B cell (primary cell): Measurements from ENCODE around the gene OPN4. TPM values are rescaled to one million over a fixed set of nuclear protein-coding genes. Genes with fewer than 3 reads are reported as not detected.

Experiments
- ATAC-seq: fragments of 200-7000 bp; cut with Tn5 transposase; one replicate; pipeline ENCODE4 v1.10.0; 2021; ENCODE audit warnings: low read depth, mild to moderate bottlenecking, moderate number of reproducible peaks, moderate library complexity
- CTCF ChIA-PET: fragments of 350-600 bp; sonication (Branson Sonifier 250); formaldehyde crosslinking; loops from one replicate; lab custom pipeline; 2021; ENCODE audit warnings: antibody characterized with exemption, inconsistent platforms; lab: Charles Lee
- POLR2A ChIA-PET: fragments of 350-600 bp; sonication (Branson Sonifier 250); formaldehyde crosslinking; loops from one replicate; lab custom pipeline; 2021; ENCODE audit warnings: antibody characterized with exemption; lab: Charles Lee
- DNase-seq: peaks from one replicate; pipeline ENCODE4 v3.0.0; 2013
- H2AFZ ChIP-seq: 2 replicates; pipeline ENCODE4 v1.6.1; 2012; ENCODE audit warnings: mild to moderate bottlenecking, low read depth, low read length; ENCODE audit not compliant: insufficient read depth, poor library complexity, severe bottlenecking
- H3K27ac ChIP-seq, 2 donors: 1 replicate in 1 of 2; 2 replicates in 1 of 2; pipeline ENCODE4 v1.5.1; 2012 to 2013; ENCODE audit warnings: low read length in 2 of 2, mild to moderate bottlenecking in 2 of 2, moderate library complexity in 1 of 2
- H3K27me3 ChIP-seq, 4 experiments: fragments of 200-600 bp in 1 of 4; sonication (generic) in 1 of 4; replicated peaks in 1 of 4; 1 replicate in 2 of 4; 2 replicates in 2 of 4; pipeline versions ENCODE4 v1.6.1 to v1.7.0; 2013 to 2016; ENCODE audit warnings: low read length in 3 of 4, mild to moderate bottlenecking in 2 of 4, mixed read lengths in 1 of 4, moderate library complexity in 1 of 4; ENCODE audit not compliant: insufficient read depth in 4 of 4, control insufficient read depth in 3 of 4; ENCODE audit errors: control extremely low read depth in 1 of 4
- H3K36me3 ChIP-seq, 2 experiments: replicated peaks in 1 of 2; 1 replicate in 1 of 2; 2 replicates in 1 of 2; pipeline versions ENCODE4 v1.6.1 to v1.7.1; 2013; ENCODE audit warnings: low read length in 1 of 2; ENCODE audit not compliant: insufficient read depth in 2 of 2, control insufficient read depth in 1 of 2; ENCODE audit errors: control extremely low read depth in 1 of 2, extremely low read depth in 1 of 2
- H3K4me1 ChIP-seq, 2 donors: fragments of 200-600 bp in 1 of 2; sonication (generic) in 1 of 2; 1 replicate in 1 of 2; 2 replicates in 1 of 2; pipeline versions ENCODE4 v1.5.1 to v1.6.1; 2013 to 2017; ENCODE audit warnings: low read length in 2 of 2; ENCODE audit not compliant: control insufficient read depth in 2 of 2, insufficient read depth in 2 of 2
- H3K4me2 ChIP-seq: replicated peaks from 2 replicates; pipeline ENCODE3; 2012; ENCODE audit warnings: mild to moderate bottlenecking, low read depth, low read length; ENCODE audit not compliant: poor library complexity, severe bottlenecking
- H3K4me3 ChIP-seq, 5 experiments: fragments of 200-600 bp in 1 of 5; sonication (generic) in 1 of 5; 1 replicate in 3 of 5; 2 replicates in 2 of 5; pipeline versions ENCODE4 v1.5.1 to v1.7.0; 2011 to 2016; ENCODE audit warnings: low read length in 4 of 5, mild to moderate bottlenecking in 4 of 5, low read depth in 2 of 5, control low read depth in 1 of 5, moderate library complexity in 1 of 5; ENCODE audit not compliant: insufficient read depth in 1 of 5; ENCODE audit errors: control extremely low read depth in 1 of 5, extremely low read depth in 1 of 5
- H3K79me2 ChIP-seq: fragments of 200-600 bp; sonication (generic); one replicate; pipeline ENCODE4 v1.6.0; 2016; ENCODE audit warnings: low read length; ENCODE audit not compliant: control insufficient read depth, insufficient read depth
- H3K9ac ChIP-seq: fragments of 200-600 bp; sonication (generic); 2 replicates; pipeline ENCODE4 v1.6.1; 2017; ENCODE audit warnings: mild to moderate bottlenecking, low read length, moderate library complexity
- H3K9me3 ChIP-seq, 3 donors: one replicate each; pipeline versions ENCODE4 v1.6.1 to v1.7.1; 2013; ENCODE audit warnings: low read length in 2 of 3; ENCODE audit not compliant: control insufficient read depth in 2 of 3, insufficient read depth in 1 of 3; ENCODE audit errors: control extremely low read depth in 1 of 3
- H4K20me1 ChIP-seq: 2 replicates; pipeline ENCODE4 v1.6.0; 2012; ENCODE audit warnings: mild to moderate bottlenecking, low read length; ENCODE audit not compliant: insufficient read depth, control insufficient read depth, poor library complexity, severe bottlenecking
- H3K27ac Mint-ChIP-seq: one replicate; pipeline ENCODE4 v1.8.0; 2021; ENCODE audit warnings: mixed read lengths
- H3K27me3 Mint-ChIP-seq: one replicate; pipeline ENCODE4 v1.8.0; 2021; ENCODE audit warnings: mixed read lengths
- H3K4me1 Mint-ChIP-seq: one replicate; pipeline ENCODE4 v1.8.0; 2021; ENCODE audit warnings: mixed read lengths
- H3K4me3 Mint-ChIP-seq: one replicate; pipeline ENCODE4 v1.8.0; 2021; ENCODE audit warnings: mixed read lengths
- H3K9me3 Mint-ChIP-seq: one replicate; pipeline ENCODE4 v1.8.0; 2022; ENCODE audit warnings: mixed read lengths; ENCODE audit not compliant: insufficient read depth
- EZH2 ChIP-seq: IDR thresholded peaks from 2 replicates; pipeline ENCODE4 v1.6.1; 2012; ENCODE audit warnings: borderline replicate concordance, low read depth, mild to moderate bottlenecking, moderate library complexity, low read length; ENCODE audit not compliant: insufficient read depth, poor library complexity, severe bottlenecking
- WGBS: methylation state at CpG from one replicate; pipeline ENCODE4 v1.1.5; 2013; ENCODE audit warnings: missing lambda C conversion rate; ENCODE audit not compliant: insufficient coverage; 5-methylcytosine and 5-hydroxymethylcytosine counted together
- intact Hi-C: fragments of 100-400 bp; cut with micrococcal nuclease; formaldehyde crosslinking; loops from one replicate; pipeline ENCODE4 v1.10.0; 2022
- polyA plus RNA-seq: library from polyadenylated mRNA; depleted of rRNA; stranded (reverse); fragments of >200 nt; gene quantifications from 2 replicates; pipeline ENCODE4 v1.2.3, GENCODE V29; 2012
- total RNA-seq, 2 donors: library from RNA; stranded (reverse); fragments of 120-200 nt in 1 of 2; gene quantifications; 1 replicate in 1 of 2; 2 replicates in 1 of 2; pipeline versions ENCODE4 v1.2.3 to v1.2.4, GENCODE V29; 2013 to 2022
- TF ChIP-seq, protein P1 (sequence below): fragments of 200-600 bp; IDR thresholded peaks from one replicate; pipeline ENCODE4 v1.8.0; 2022; ENCODE audit warnings: antibody characterized with exemption, mild to moderate bottlenecking

The OPN4 gene
- total and polyA plus RNA-seq, 2 donors (not counting 1 experiment from before 2014, with no cell fraction given), result not detected

DNA sequence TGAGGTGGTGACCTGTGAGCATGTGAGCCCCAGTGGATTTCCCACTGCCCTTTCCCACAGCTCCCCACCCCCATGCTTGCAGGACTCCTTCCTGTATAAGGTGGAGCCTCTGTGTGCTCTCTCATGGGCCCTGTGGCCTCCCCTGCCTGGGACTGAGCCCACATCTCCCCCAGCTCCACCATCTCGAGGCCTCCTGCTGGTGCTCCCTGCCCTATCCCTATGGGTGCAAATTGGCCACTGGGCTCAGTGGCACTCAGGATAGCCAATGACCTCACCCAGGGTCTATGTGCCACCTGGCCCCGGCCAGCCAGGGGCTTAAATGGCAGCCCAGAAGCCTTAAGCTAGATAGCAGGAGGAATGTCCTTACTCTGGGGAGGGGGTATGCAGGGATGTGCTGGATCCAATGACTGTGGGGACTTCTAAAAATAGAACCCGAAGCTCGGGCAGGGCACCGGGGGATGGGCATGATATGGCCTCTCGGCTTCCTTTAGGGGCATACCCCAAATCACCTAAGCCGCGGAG lies 16.0 kb downstream of the OPN4 start:
- ATAC-seq, result no peak
- no peak overlapping the region for H3K27ac Mint-ChIP-seq

DNA sequence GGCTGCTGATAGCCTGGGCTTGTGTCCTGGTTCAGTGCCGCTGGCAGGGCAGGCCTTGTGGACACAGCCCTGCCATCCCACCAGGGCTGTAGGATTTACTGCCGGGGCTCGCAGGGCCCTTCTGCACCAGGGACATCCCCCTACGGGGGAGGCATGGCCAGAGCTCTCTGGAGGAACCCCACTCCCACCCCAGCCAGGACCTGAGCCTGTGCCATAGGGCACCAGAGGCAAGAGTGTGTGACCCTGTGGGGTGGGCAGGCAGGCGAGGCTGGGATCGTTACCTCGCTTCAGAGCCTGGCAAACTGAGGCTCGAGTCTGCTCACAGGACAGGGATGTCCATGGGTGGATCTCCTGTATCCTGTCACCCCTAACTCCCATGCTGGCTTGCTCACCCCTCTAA lies 16.5 kb downstream of the OPN4 start:
- Histone ChIP-seq H3K4me3 (no peak overlapping the region), H3K27me3 (peaks cover 0 to 3% (median 1%) of the 10 kb centered on the region in 4 experiments), H3K4me1 (peaks cover 0 to 5% of the 10 kb centered on the region in 2 donors), H3K9me3 (no peaks in the 10 kb centered on the region), H2AFZ (no peak overlapping the region), H3K4me2 (no peak overlapping the region), H4K20me1 (no peaks in the 10 kb centered on the region), H3K79me2 (no peaks in the 10 kb centered on the region), H3K27ac (no peak overlapping the region), H3K36me3 (no peaks in the 10 kb centered on the region), H3K9ac (no peak overlapping the region)
- no peak for TF ChIP-seq EZH2
- TF ChIP-seq, protein P1, sequence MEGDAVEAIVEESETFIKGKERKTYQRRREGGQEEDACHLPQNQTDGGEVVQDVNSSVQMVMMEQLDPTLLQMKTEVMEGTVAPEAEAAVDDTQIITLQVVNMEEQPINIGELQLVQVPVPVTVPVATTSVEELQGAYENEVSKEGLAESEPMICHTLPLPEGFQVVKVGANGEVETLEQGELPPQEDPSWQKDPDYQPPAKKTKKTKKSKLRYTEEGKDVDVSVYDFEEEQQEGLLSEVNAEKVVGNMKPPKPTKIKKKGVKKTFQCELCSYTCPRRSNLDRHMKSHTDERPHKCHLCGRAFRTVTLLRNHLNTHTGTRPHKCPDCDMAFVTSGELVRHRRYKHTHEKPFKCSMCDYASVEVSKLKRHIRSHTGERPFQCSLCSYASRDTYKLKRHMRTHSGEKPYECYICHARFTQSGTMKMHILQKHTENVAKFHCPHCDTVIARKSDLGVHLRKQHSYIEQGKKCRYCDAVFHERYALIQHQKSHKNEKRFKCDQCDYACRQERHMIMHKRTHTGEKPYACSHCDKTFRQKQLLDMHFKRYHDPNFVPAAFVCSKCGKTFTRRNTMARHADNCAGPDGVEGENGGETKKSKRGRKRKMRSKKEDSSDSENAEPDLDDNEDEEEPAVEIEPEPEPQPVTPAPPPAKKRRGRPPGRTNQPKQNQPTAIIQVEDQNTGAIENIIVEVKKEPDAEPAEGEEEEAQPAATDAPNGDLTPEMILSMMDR, result no peak
- H3K4me1 Mint-ChIP-seq, result peaks cover 6% of the 10 kb centered on the region
- intact Hi-C loops, result no loop called here
- H3K4me3 Mint-ChIP-seq, result no peak overlapping the region
- no peaks in the 10 kb centered on the region for H3K9me3 Mint-ChIP-seq
- peaks cover 6% of the 10 kb centered on the region for H3K27me3 Mint-ChIP-seq
- H3K27ac Mint-ChIP-seq, result no peak overlapping the region
- POLR2A ChIA-PET, result no interaction called here
- DNase-seq (no peak), ATAC-seq (no peak)
- WGBS, result 92% methylated on average over 7 of the region's 8 CpGs
- CTCF ChIA-PET, result no interaction called here

More for the DNA sequence above, 16.0 kb downstream of the OPN4 start:
- H3K27me3 ChIP-seq, result peaks cover 0 to 3% (median under 1%) of the 10 kb centered on the region in 4 experiments
- ChIA-PET CTCF (no interaction called here), POLR2A (no interaction called here)
- H3K9me3 ChIP-seq, result no peaks in the 10 kb centered on the region
- no peak for DNase-seq
- no peak overlapping the region for H3K4me3 Mint-ChIP-seq
- intact Hi-C loops, result no loop called here
- H3K79me2 ChIP-seq, result no peaks in the 10 kb centered on the region
- H4K20me1 ChIP-seq, result no peaks in the 10 kb centered on the region
- H3K4me2 ChIP-seq, result no peak overlapping the region
- no peak overlapping the region for H2AFZ ChIP-seq
- WGBS, result 89% methylated on average over 6 of the region's 8 CpGs
- no peaks in the 10 kb centered on the region for H3K36me3 ChIP-seq
- no peak overlapping the region for H3K4me3 ChIP-seq
- H3K9me3 Mint-ChIP-seq, result no peaks in the 10 kb centered on the region
- H3K4me1 ChIP-seq, result peaks cover 0 to 5% of the 10 kb centered on the region in 2 donors
- no peak for TF ChIP-seq EZH2
- TF ChIP-seq, protein P1, result no peak
- peaks cover 6% of the 10 kb centered on the region for H3K4me1 Mint-ChIP-seq
- H3K9ac ChIP-seq, result no peak overlapping the region
- peaks cover 1% of the 10 kb centered on the region for H3K27me3 Mint-ChIP-seq
- no peak overlapping the region for H3K27ac ChIP-seq
